Testis (tissue), 3 donors: Measurements from ENCODE around the gene MATK. TPM values are rescaled to one million over a fixed set of nuclear protein-coding genes. Genes with fewer than 3 reads are reported as not detected.

ENCODE experiments used
- DNase-seq: peaks from one replicate; pipeline ENCODE4 v3.0.0-alpha.2; 2019
- H3K27ac ChIP-seq, 2 donors: fragments of 200-600 bp; sonication (generic); one replicate each; pipeline ENCODE4 v1.5.1; 2019
- H3K27me3 ChIP-seq: fragments of 200-600 bp; sonication (generic); one replicate; pipeline ENCODE4 v1.5.1; 2019
- H3K36me3 ChIP-seq: fragments of 200-600 bp; sonication (generic); one replicate; pipeline ENCODE4 v1.5.1; 2017; ENCODE audit warnings: low read depth; ENCODE audit errors: missing control alignments
- H3K4me1 ChIP-seq: fragments of 200-600 bp; sonication (generic); one replicate; pipeline ENCODE4 v1.5.1; 2019
- H3K4me3 ChIP-seq, 2 donors: fragments of 200-600 bp; sonication (generic); one replicate each; pipeline ENCODE4 v1.5.1; 2017 to 2019
- H3K9me3 ChIP-seq: fragments of 200-600 bp; sonication (generic); one replicate; pipeline ENCODE4 v1.5.1; 2017
- CTCF ChIP-seq, 3 experiments: fragments of 450-650 bp in 2 of 3; fragments of 200-600 bp in 1 of 3; sonication (generic) in 1 of 3; IDR thresholded peaks; one replicate each; pipeline ENCODE4 v1.5.1; 2016 to 2019; ENCODE audit warnings: antibody characterized with exemption in 3 of 3, mild to moderate bottlenecking in 2 of 3, moderate library complexity in 1 of 3
- POLR2A ChIP-seq: fragments of 450-650 bp; IDR thresholded peaks from one replicate; pipeline ENCODE4 v1.6.1; 2017; ENCODE audit warnings: antibody characterized with exemption, mild to moderate bottlenecking, moderate library complexity
- WGBS, 2 donors: methylation state at CpG; one replicate each; pipeline ENCODE4 v1.1.5; 2018; 5-methylcytosine and 5-hydroxymethylcytosine counted together
- intact Hi-C: fragments of 100-400 bp; cut with DNase I; formaldehyde crosslinking; loops from one replicate; pipeline ENCODE4 v1.15.1; 2023; ENCODE audit warnings: low total_unique reads
- polyA plus RNA-seq: library from polyadenylated mRNA; stranded (reverse); fragments of 350-450 nt; fragmentation: Illumina TruSeq; extraction: RNeasy Lipid Tissue Mini Kit (QIAGEN cat#74804); gene quantifications from one replicate; pipeline ENCODE4 v1.2.3, GENCODE V29; 2014; ENCODE audit warnings: low read depth, low replicate concordance; ENCODE audit not compliant: insufficient read depth
- total RNA-seq, 2 donors: library from RNA; depleted of rRNA; stranded (reverse); fragments of >200 nt; gene quantifications; one replicate each; pipeline ENCODE4 v1.2.3, GENCODE V29; 2016

MATK gene
- total and polyA plus RNA-seq, 3 donors from 2014 or later, result 6.0 to 10.1 (median 10.1) TPM

GRCh38 chr19:3778899-3779723 is 7.1 kb downstream of the MATK start:
- intact Hi-C loops, result no loop called here
- H3K4me1 ChIP-seq, result no peaks in the 10 kb centered on the region
- no peaks in the 10 kb centered on the region for H3K27me3 ChIP-seq
- H3K4me3 ChIP-seq, result no peak overlapping the region
- no peak for TF ChIP-seq CTCF (IDR thresholded peaks at IDR 0.05)
- 68 to 74% methylated on average over 22 to 41 of the region's 44 CpGs for WGBS, 2 donors
- no peaks in the 10 kb centered on the region for H3K36me3 ChIP-seq
- DNase-seq, result no peak
- no peak overlapping the region for H3K27ac ChIP-seq
- no peaks in the 10 kb centered on the region for H3K9me3 ChIP-seq

GRCh38 chr19:3778104-3778867 is 7.9 kb downstream of the MATK start:
- Histone ChIP-seq H3K9me3 (no peaks in the 10 kb centered on the region), H3K4me3 (no peak overlapping the region), H3K4me1 (no peaks in the 10 kb centered on the region), H3K36me3 (no peaks in the 10 kb centered on the region), H3K27ac (no peak overlapping the region), H3K27me3 (no peaks in the 10 kb centered on the region)
- intact Hi-C loops, result no loop called here
- no peak for TF ChIP-seq CTCF (IDR thresholded peaks at IDR 0.05)
- TF ChIP-seq POLR2A, result no peak
- 81 to 87% methylated on average over 23 to 37 of the region's 37 CpGs for WGBS, 2 donors
- no peak for DNase-seq

- no peaks in the 10 kb centered on the region for H3K27me3 ChIP-seq
- no peaks in the 10 kb centered on the region for H3K36me3 ChIP-seq
- DNase-seq, result no peak
- H3K27ac ChIP-seq, result no peak overlapping the region
- H3K4me3 ChIP-seq, result no peak overlapping the region
- intact Hi-C loops, result no loop called here
- TF ChIP-seq POLR2A (no peak), CTCF (IDR thresholded peaks at IDR 0.05) (no peak)
- H3K9me3 ChIP-seq, result no peaks in the 10 kb centered on the region
- no peaks in the 10 kb centered on the region for H3K4me1 ChIP-seq
- WGBS, 2 donors, result 81 to 92% methylated on average over 1 of the region's 1 CpG
These were observed 9.6 kb downstream of the MATK start for GRCh38 chr19:3776479-3777040.

GRCh38 chr19:3775831-3776230 is 10.3 kb downstream of the MATK start:
- H3K27ac ChIP-seq, result no peak overlapping the region
- no peaks in the 10 kb centered on the region for H3K27me3 ChIP-seq
- WGBS, 2 donors, result 92 to 96% methylated on average over 2 to 5 of the region's 5 CpGs
- TF ChIP-seq CTCF (IDR thresholded peaks at IDR 0.05) (no peak), POLR2A (no peak)
- H3K4me1 ChIP-seq, result no peaks in the 10 kb centered on the region
- DNase-seq, result no peak
- H3K36me3 ChIP-seq, result no peaks in the 10 kb centered on the region
- H3K4me3 ChIP-seq, result no peak overlapping the region
- intact Hi-C loops, result no loop called here
- no peaks in the 10 kb centered on the region for H3K9me3 ChIP-seq
